H9 (cell line): ENCODE measurements around the gene MISP. TPM values are rescaled to one million over a fixed set of nuclear protein-coding genes. Genes with fewer than 3 reads are reported as not detected.

Source experiments
- DNase-seq: peaks from one replicate; pipeline ENCODE4 v3.0.0-alpha.2; 2017
- H2AFZ ChIP-seq: one replicate; pipeline ENCODE4 v1.6.1; 2013; ENCODE audit warnings: mild to moderate bottlenecking, low read length, control low read depth, moderate library complexity
- H2AK5ac ChIP-seq: 2 replicates; pipeline ENCODE4 v1.6.1; 2013; ENCODE audit warnings: low read length, control low read depth, mixed read lengths; ENCODE audit not compliant: insufficient read length
- H2BK120ac ChIP-seq: one replicate; pipeline ENCODE4 v1.6.1; 2013; ENCODE audit warnings: low read depth, mild to moderate bottlenecking, low read length, control low read depth, inconsistent platforms; ENCODE audit not compliant: poor library complexity, severe bottlenecking
- H2BK12ac ChIP-seq: 2 replicates; pipeline ENCODE4 v1.6.1; 2013; ENCODE audit warnings: low read length, control low read depth, mixed read lengths, low read depth; ENCODE audit not compliant: insufficient read length
- H2BK15ac ChIP-seq: 2 replicates; pipeline ENCODE4 v1.6.1; 2013; ENCODE audit warnings: low read depth, low read length, control low read depth
- H2BK20ac ChIP-seq: one replicate; pipeline ENCODE4 v1.6.1; 2013; ENCODE audit warnings: low read depth, mild to moderate bottlenecking, low read length, control low read depth, inconsistent platforms; ENCODE audit not compliant: poor library complexity, severe bottlenecking
- H2BK5ac ChIP-seq: 2 replicates; pipeline ENCODE4 v1.6.1; 2013; ENCODE audit warnings: low read length, control low read depth, mixed read lengths; ENCODE audit not compliant: insufficient read length
- H3K14ac ChIP-seq: 2 replicates; pipeline ENCODE4 v1.6.1; 2013; ENCODE audit warnings: low read length, control low read depth; ENCODE audit not compliant: insufficient read depth
- H3K18ac ChIP-seq: 2 replicates; pipeline ENCODE4 v1.6.1; 2013; ENCODE audit warnings: low read depth, mild to moderate bottlenecking, mixed read lengths, low read length, control low read depth; ENCODE audit not compliant: insufficient read length
- H3K23ac ChIP-seq: 2 replicates; pipeline ENCODE4 v1.6.1; 2013; ENCODE audit warnings: low read length, control low read depth, mixed read lengths, low read depth; ENCODE audit not compliant: insufficient read length
- H3K23me2 ChIP-seq: 2 replicates; pipeline ENCODE4 v1.6.1; 2013; ENCODE audit warnings: low read depth, mild to moderate bottlenecking, mixed read lengths, low read length, control low read depth; ENCODE audit not compliant: insufficient read length, poor library complexity, severe bottlenecking
- H3K27ac ChIP-seq: 2 replicates; pipeline ENCODE4 v1.5.1; 2013; ENCODE audit warnings: low read length, control low read depth, mixed read lengths, low read depth; ENCODE audit not compliant: insufficient read length
- H3K27me3 ChIP-seq: 2 replicates; pipeline ENCODE4 v1.6.1; 2013; ENCODE audit warnings: low read length, control low read depth, inconsistent platforms; ENCODE audit not compliant: insufficient read depth
- H3K4ac ChIP-seq: 2 replicates; pipeline ENCODE4 v1.6.1; 2013; ENCODE audit warnings: low read depth, mild to moderate bottlenecking, control low read depth, inconsistent platforms, low read length, moderate library complexity
- H3K4me1 ChIP-seq: 2 replicates; pipeline ENCODE4 v1.6.1; 2013; ENCODE audit warnings: low read length, control low read depth, inconsistent platforms; ENCODE audit not compliant: insufficient read depth
- H3K4me2 ChIP-seq: 2 replicates; pipeline ENCODE4 v1.6.1; 2013; ENCODE audit warnings: low read length, control low read depth, mixed read lengths; ENCODE audit not compliant: insufficient read length, insufficient read depth
- H3K56ac ChIP-seq: 2 replicates; pipeline ENCODE4 v1.6.1; 2013; ENCODE audit warnings: low read depth, mild to moderate bottlenecking, mixed read lengths, low read length, control low read depth; ENCODE audit not compliant: insufficient read length
- H3K79me1 ChIP-seq: 2 replicates; pipeline ENCODE4 v1.6.1; 2013; ENCODE audit warnings: low read depth, mild to moderate bottlenecking, moderate library complexity, low read length, control low read depth, inconsistent platforms; ENCODE audit not compliant: insufficient read depth, poor library complexity, severe bottlenecking
- H3K79me2 ChIP-seq: 2 replicates; pipeline ENCODE4 v1.6.1; 2013; ENCODE audit warnings: low read length, control low read depth, inconsistent platforms; ENCODE audit not compliant: insufficient read depth
- H3K9ac ChIP-seq: 2 replicates; pipeline ENCODE4 v1.6.1; 2013; ENCODE audit warnings: low read length, control low read depth, mixed read lengths; ENCODE audit not compliant: insufficient read length; ENCODE audit errors: extremely low read depth
- H3K9me3 ChIP-seq: one replicate; pipeline ENCODE4 v1.6.1; 2013; ENCODE audit warnings: low read depth, low read length, inconsistent platforms; ENCODE audit not compliant: control insufficient read depth
- H3T11ph ChIP-seq: one replicate; pipeline ENCODE4 v1.6.1; 2013; ENCODE audit warnings: mild to moderate bottlenecking, low read length, control low read depth, inconsistent platforms
- H4K20me1 ChIP-seq: one replicate; pipeline ENCODE4 v1.6.1; 2013; ENCODE audit not compliant: control insufficient read depth, insufficient read length, insufficient read depth
- H4K5ac ChIP-seq: 2 replicates; pipeline ENCODE4 v1.6.1; 2013; ENCODE audit warnings: low read depth, mild to moderate bottlenecking, mixed read lengths, low read length, control low read depth; ENCODE audit not compliant: insufficient read length
- H4K8ac ChIP-seq: replicated peaks from 2 replicates; pipeline ENCODE4 v1.6.1; 2013; ENCODE audit warnings: low read length, control low read depth, mixed read lengths, low read depth; ENCODE audit not compliant: insufficient read length
- H4K91ac ChIP-seq: 2 replicates; pipeline ENCODE4 v1.6.1; 2013; ENCODE audit warnings: low read depth, mild to moderate bottlenecking, moderate library complexity, mixed read lengths, low read length, control low read depth; ENCODE audit not compliant: insufficient read length
- H3K27ac Mint-ChIP-seq, 3 experiments: 2 replicates in 2 of 3; 3 replicates in 1 of 3; pipeline ENCODE4 v1.8.0; 2020 to 2021; ENCODE audit warnings: mixed read lengths in 3 of 3, mild to moderate bottlenecking in 1 of 3, moderate library complexity in 1 of 3
- H3K27me3 Mint-ChIP-seq: 2 replicates; pipeline ENCODE4 v1.8.0; 2021; ENCODE audit warnings: low read depth, mild to moderate bottlenecking, moderate library complexity, mixed read lengths
- H3K36me3 Mint-ChIP-seq, 3 experiments: 2 replicates in 2 of 3; 3 replicates in 1 of 3; pipeline ENCODE4 v1.8.0; 2020 to 2021; ENCODE audit warnings: low read depth in 3 of 3, mixed read lengths in 3 of 3; ENCODE audit not compliant: insufficient read depth in 1 of 3
- H3K4me1 Mint-ChIP-seq, 2 experiments: 2 replicates each; pipeline ENCODE4 v1.8.0; 2020; ENCODE audit warnings: mixed read lengths in 2 of 2
- H3K4me3 Mint-ChIP-seq, 2 experiments: 2 replicates in 1 of 2; 3 replicates in 1 of 2; pipeline ENCODE4 v1.8.0; 2020 to 2021; ENCODE audit warnings: mild to moderate bottlenecking in 2 of 2, mixed read lengths in 2 of 2, moderate library complexity in 1 of 2
- H3K9me3 Mint-ChIP-seq, 2 experiments: 2 replicates in 1 of 2; 3 replicates in 1 of 2; pipeline ENCODE4 v1.8.0; 2020; ENCODE audit warnings: mild to moderate bottlenecking in 2 of 2, mixed read lengths in 2 of 2, moderate library complexity in 1 of 2
- WGBS: extraction: QIAGEN DNeasy Blood & Tissue Kit; methylation state at CpG from one replicate; pipeline ENCODE4 v1.1.7; 2013; ENCODE audit warnings: missing lambda C conversion rate, low lambda C conversion rate, mixed read lengths; ENCODE audit not compliant: insufficient read length; ENCODE audit errors: extremely low coverage; 5-methylcytosine and 5-hydroxymethylcytosine counted together
- total RNA-seq: library from RNA; stranded (reverse); gene quantifications from 2 replicates; pipeline ENCODE4 v1.2.1, GENCODE V29; 2021
- TF ChIP-seq, protein P1 (sequence below): fragments of 200-600 bp; sonication (generic); conservative IDR thresholded peaks from 3 replicates; pipeline ENCODE4 v1.8.0; 2021; ENCODE audit warnings: antibody characterized with exemption, mild to moderate bottlenecking

Gene MISP
- total RNA-seq, 1 experiment from 2014 or later: 0.44 TPM

DNA sequence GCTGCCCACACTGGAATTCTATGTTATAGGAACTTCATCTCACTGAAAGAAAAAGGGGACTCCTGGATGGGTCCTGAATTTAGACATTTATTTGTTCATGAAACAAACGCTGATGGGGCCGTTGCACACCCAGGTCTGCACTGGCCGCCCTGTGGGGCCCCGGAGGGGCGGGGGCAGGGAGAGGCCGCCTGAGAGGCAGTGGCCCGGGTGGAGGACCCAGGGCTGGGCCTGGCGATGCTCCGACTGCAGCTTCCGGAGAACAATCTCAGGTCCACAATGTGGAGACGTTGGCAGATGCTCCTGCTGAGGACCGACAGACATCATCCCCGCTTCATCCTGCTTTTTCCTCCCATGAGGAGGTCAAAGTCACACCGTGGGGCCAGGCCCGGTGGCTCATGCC is 30.0 kb downstream of the MISP start:
- Histone ChIP-seq H2BK12ac (no peak overlapping the region), H3K9me3 (no peaks in the 10 kb centered on the region)
- no peak overlapping the region; a peak in 1 of 5 replicates for H3K4me3 Mint-ChIP-seq

More for the DNA sequence above, 30.0 kb downstream of the MISP start:
- Histone ChIP-seq H2BK120ac (no peak overlapping the region), H3K23me2 (peaks cover 16% of the 10 kb centered on the region), H3K18ac (no peak overlapping the region), H2BK15ac (no peak overlapping the region), H3K27me3 (no peaks in the 10 kb centered on the region), H2AK5ac (no peak overlapping the region), H3K56ac (no peak overlapping the region), H3K79me1 (no peaks in the 10 kb centered on the region), H3K4me1 (no peaks in the 10 kb centered on the region; the same call in 1 of the 2 replicates), H3T11ph (no peak overlapping the region), H2BK20ac (no peak overlapping the region), H2BK5ac (no peak overlapping the region), H3K27ac (no peak overlapping the region), H3K9ac (no peak overlapping the region), H4K20me1 (no peaks in the 10 kb centered on the region), H3K4me2 (no peak overlapping the region), H4K5ac (no peak overlapping the region), H2AFZ (no peak overlapping the region), H4K91ac (no peak overlapping the region), H3K79me2 (no peaks in the 10 kb centered on the region), H3K14ac (no peak overlapping the region; the same call in 1 of the 2 replicates), H3K4ac (no peak overlapping the region), H4K8ac (no peak overlapping the region), H3K23ac (no peak overlapping the region)
- H3K36me3 Mint-ChIP-seq: peaks cover 0 to 8% (median 7%) of the 10 kb centered on the region in 3 experiments; a peak in 4 of 7 replicates
- peaks cover 21 to 30% of the 10 kb centered on the region in 2 experiments for H3K4me1 Mint-ChIP-seq
- TF ChIP-seq, protein P1, sequence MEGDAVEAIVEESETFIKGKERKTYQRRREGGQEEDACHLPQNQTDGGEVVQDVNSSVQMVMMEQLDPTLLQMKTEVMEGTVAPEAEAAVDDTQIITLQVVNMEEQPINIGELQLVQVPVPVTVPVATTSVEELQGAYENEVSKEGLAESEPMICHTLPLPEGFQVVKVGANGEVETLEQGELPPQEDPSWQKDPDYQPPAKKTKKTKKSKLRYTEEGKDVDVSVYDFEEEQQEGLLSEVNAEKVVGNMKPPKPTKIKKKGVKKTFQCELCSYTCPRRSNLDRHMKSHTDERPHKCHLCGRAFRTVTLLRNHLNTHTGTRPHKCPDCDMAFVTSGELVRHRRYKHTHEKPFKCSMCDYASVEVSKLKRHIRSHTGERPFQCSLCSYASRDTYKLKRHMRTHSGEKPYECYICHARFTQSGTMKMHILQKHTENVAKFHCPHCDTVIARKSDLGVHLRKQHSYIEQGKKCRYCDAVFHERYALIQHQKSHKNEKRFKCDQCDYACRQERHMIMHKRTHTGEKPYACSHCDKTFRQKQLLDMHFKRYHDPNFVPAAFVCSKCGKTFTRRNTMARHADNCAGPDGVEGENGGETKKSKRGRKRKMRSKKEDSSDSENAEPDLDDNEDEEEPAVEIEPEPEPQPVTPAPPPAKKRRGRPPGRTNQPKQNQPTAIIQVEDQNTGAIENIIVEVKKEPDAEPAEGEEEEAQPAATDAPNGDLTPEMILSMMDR: no peak
- H3K27ac Mint-ChIP-seq: no peak overlapping the region
- WGBS: no CpG with 5 or more reads among the region's 15 CpGs
- DNase-seq: no peak
- peaks cover 4% of the 10 kb centered on the region for H3K27me3 Mint-ChIP-seq
- no peaks in the 10 kb centered on the region; a peak in 1 of 5 replicates for H3K9me3 Mint-ChIP-seq
